IPS DF 19.7 (cell line): ENCODE measurements around the gene DLL1.
A peak's percentile ranks its signal among the peaks of the same experiment; 100 is the strongest.

Source experiments
- DNase-seq: peaks from one replicate; pipeline ENCODE4 v3.0.0-alpha.2; 2013; ENCODE audit warnings: low read depth, low spot score

DLL1 gene

DNA sequence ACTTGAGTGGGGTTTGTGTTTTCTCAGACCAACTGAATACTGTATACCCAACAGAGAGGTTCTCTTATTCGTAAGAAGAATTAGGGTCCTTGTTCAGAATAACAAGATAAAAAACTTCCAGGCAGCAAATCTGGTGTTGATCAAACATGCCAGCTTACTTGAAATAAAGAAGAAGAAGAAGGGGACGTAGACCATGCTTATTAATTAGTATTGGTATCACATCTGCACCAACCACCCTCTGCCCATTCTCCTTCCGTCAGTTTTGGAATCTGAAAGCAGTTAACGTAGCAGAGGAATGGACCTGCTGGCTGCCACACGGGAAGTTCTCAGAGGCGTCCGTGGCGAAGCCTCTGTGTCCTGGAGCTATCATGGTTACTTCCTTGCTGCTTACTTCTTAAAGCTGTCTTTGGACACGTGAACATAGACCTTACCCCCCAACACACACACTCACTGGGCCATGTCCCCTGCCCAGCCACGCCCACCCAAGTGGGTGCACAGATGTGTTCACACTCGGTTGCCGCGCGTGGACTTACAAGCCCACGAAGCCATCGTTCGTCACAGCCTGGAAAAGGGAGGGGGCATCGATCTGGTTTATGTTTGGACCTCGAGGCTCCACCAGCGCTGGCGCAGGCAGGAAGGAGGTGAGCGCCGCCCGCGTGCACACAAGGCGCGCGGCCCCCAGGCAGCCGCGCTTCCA lies 4.1 kb upstream of the DLL1 start:
- no peak for DNase-seq

DNA sequence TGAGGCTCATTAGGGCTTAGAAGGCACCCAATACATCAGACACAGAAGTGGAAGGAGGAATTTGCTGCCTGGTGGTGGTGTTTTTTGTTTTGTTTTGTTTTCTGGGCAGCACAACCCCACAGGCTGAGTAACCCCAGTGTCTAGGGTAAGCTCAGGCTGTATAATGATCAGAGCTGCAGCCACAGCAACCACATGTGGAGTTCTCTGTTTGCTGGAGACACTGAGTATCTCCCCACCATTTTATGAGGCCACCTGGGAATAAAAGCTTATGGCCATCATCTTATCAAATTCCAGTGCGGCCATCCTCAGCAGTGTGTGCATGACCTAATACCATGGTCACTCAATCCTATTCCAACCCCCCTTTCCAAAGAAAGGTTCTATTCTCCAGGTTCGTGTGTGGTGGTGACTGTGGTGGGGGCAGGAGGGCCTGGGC lies 3.4 kb upstream of the DLL1 start:
- DNase-seq = no peak

- DNase-seq = no peak
Measured at GRCh38 chr6:170293341-170294231, 2.7 kb upstream of the DLL1 start.

- DNase-seq = no peak
Measured at GRCh38 chr6:170292407-170293158, 1.7 kb upstream of the DLL1 start.

DNA sequence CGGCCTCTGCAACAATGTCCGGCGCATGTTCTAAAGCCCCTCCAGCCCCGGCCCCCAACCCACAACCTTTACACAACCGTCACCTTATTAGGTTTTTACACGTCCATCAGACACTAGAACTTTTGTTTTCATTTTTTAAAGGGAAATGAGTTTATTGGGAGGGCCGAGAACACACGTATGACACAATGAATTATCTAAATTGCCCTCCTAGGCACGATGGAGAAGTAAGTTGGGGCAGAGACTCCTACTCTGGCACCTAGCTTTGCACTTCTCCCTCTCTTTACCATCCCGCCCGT lies 1.2 kb upstream of the DLL1 start:
- DNase-seq = no peak

GRCh38 chr6:170291271-170292110 lies 613 bp upstream of the DLL1 start:
- peak; percentile 71 for DNase-seq

DNA sequence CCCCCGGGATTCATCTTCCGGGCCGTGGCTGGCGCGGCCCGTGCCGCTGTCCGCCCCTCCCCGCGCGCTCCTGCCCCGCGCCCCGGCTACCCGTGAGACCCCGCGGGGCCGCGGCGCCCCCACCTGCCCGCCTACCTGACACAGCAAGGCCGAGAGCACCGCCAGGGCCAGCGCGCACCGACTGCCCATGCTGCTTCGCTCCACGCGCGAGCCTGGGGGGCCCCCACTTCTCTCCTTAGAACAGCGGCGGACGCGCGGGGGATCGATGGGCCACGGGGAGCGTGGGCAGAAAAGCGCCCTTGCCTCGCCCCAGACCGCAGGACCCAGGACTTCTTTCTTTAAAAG lies 955 bp downstream of the DLL1 start:
- DNase-seq = no peak

DNA sequence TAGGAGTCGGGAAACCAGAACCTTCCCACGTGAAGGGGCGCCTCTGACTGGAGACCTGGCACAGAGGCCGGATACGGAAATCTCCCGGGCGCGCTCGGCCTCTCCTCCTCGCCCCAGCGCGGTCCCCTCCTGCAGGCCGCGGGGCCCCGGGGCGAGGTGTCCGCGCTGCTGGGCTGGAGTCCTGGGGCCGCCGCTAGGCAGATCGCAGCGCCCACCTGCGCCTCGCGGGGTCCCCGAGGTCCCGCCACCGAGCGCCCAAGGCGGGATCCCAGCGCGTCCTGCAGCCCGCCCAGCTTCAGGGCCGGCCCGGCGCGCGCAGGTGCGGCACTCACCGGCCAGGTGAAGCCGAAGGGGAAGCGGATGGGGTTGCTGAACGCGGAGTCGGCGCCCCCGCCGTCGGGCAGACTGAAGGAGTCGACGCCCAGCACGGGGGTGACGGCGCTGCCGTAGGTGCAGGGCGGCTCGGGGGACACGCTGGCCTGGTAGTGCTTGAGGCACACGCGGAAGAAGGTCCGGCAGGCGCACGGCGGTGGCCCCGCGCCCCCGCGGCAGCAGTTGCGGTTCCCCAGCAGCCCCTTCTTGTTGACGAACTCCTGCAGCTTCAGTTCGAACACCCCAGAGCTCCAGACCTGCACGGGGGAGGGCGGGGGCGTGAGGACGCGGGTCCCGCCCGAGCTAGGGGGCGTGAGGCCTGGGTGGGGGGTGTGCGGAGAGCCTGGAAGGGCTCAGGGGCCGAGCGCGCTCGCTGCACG lies 1.5 kb downstream of the DLL1 start:
- DNase-seq = no peak

GRCh38 chr6:170288852-170289179 lies 2.1 kb downstream of the DLL1 start:
- DNase-seq = no peak

DNA sequence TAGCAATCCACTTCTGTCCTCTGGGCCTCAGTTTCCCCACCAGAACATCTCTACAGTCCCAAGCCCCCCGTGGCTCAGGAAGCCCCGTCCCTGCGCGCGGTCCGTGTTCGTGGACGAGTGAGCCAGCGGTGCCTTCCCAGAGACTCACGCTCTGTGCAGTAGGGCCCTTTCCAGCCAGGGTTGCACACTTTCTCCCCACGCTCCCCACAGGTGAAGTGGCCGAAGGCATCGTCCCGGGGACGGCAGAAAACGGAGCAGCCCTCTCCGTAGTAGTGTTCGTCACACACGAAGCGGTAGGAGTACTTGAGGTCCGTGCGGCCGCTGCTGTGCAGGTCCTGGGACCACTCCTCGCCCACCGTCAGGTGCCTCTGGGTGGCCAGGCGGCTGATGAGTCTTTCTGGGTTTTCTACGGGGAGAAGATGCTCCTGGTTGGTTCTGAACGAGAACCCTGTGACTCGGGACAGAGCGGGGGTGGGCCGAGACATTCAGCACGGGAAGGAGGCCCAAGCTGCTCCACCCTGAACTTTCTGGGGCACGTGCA lies 2.7 kb downstream of the DLL1 start:
- DNase-seq = no peak

- DNase-seq = no peak
Measured at GRCh38 chr6:170287371-170287876, 3.5 kb downstream of the DLL1 start.

GRCh38 chr6:170286934-170287265 lies 4.0 kb downstream of the DLL1 start:
- DNase-seq = no peak

- no peak for DNase-seq
Measured at GRCh38 chr6:170286246-170286933, 4.5 kb downstream of the DLL1 start.

DNA sequence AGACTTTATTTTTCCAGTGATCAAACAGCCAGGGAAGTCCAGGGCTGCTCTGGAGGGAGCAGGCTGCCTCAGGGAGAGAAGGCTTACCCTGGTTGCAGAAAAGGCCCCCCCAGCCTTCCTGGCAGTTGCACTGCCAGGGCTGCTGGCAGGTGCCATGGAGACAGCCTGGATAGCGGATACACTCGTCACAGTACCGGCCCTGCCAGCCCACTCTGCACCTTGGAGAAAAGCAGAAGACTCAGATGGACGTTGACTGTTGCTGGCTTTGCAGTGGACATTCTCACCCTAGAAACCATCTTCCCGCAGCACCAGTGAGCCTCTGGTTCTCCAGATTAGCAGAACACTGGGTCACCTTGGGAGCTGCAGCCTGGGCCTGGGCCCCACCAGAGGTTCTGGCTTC lies 5.4 kb downstream of the DLL1 start:
- no peak for DNase-seq

GRCh38 chr6:170284866-170285469 lies 5.9 kb downstream of the DLL1 start:
- DNase-seq = no peak

DNA sequence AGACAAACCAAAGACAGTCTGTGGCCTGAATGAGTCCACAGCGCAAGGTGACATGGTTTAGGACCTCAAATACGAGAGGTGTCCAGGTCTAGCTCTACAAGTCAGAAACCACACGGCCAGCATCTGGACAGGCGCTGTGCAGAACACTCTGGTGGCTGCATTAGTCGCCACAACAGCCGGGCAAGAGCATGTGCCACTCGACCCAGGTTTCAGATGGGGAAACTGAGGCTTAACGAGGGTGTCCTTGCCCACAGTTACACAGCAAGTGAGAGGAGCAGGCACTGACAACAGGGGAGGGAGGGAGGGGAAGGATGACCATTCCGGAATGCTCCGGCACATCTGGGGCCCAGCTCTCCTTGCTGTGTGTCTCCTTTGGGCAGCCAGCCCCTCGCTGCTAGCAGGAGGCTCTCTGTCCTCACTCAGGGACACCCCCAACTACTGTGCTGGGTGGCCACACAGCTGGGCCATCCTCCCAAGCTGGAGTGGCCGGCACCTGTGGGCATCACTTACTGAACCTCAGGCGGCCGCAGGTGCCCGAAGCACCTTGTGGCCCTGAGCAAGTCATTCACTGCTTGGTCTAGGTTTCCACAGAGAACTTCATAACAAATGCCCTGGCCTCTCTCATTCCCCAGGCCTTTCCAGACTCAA lies 6.6 kb downstream of the DLL1 start:
- DNase-seq = no peak

DNA sequence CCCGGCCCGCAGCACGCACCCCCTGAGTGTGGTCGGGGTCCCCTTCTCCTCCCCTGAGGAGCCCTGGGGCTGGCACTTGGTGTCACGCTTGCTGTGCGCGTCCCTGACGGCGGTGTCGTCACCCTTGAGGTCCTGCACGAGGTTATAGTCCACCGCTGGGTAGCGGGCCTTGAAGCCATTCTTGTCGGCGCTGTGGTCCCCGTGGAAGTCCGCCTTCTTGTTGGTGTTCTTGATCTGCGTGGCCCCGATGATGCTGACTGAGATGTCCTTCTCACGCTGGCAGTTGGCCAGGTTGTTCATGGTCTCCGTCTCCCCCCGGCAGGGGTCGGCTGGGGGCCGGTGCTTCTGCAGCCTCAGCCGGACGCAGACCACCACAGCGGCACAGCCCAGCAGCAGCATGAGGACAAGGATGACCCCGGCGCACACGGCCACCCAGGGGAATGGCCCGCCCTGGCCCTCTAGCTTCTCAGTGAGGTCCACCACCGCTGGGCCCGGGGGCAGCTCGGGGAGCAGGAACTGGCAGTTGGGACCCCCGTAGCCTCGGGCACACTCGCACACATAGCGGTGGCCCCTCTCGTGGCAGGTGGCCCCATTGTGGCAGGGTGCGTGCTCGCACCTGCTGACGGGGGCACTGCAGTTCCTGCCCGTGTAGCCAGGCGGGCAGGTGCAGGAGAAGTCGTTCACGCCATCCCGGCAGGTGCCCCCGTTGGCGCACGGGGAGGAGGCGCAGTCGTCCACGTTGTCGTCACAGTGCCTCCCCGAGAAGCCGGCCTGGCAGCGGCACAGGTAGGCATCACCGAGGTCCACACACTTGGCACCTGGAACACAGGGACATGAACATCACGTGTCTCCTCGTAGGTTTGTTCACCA lies 7.4 kb downstream of the DLL1 start:
- no peak for DNase-seq

- no peak for DNase-seq
Measured at GRCh38 chr6:170282512-170283158, 8.2 kb downstream of the DLL1 start.
